K562 (cell line): ENCODE measurements around the gene GULP1. TPM values are rescaled to one million over a fixed set of nuclear protein-coding genes. Genes with fewer than 3 reads are reported as not detected.

Source experiments
- ATAC-seq: fragments of 200-7000 bp; cut with Tn5 transposase; 3 replicates; pipeline ENCODE4 v1.9.1; 2020; ENCODE audit warnings: moderate library complexity
- BruUV-seq: library from RNA; stranded (reverse); fragments of 400-500 nt; replicated peaks from 2 replicates; lab custom pipeline; 2021; lab: Mats Ljungman, UMichigan
- CTCF ChIA-PET: fragments of 300-600 bp; formaldehyde crosslinking; extraction: SDS; loops from one replicate; lab custom pipeline; 2021; ENCODE audit warnings: low intra/inter-chr PET ratio; lab: Yijun Ruan, JAX
- POLR2A ChIA-PET: fragments of 300-600, 350-650 bp; sonication (Branson Sonifier 250); formaldehyde crosslinking; extraction: SDS; loops from one replicate; lab custom pipeline; 2021; ENCODE audit warnings: antibody characterized with exemption, inconsistent platforms; lab: Yijun Ruan, JAX
- DNase-seq, 4 experiments: peaks; one replicate each; pipeline versions ENCODE4 v3.0.0 to v3.0.0-alpha.2; 2011 to 2018; ENCODE audit warnings: low spot score in 3 of 4, mixed read lengths in 3 of 4; ENCODE audit errors: extremely low read depth in 1 of 4
- FAIRE-seq: peaks from 2 replicates; lab custom pipeline; 2011; peaks lifted over from hg19 to GRCh38; lab: Jason Lieb, UNC
- H2AFZ ChIP-seq: 2 replicates; pipeline ENCODE4 v1.6.0; 2011; ENCODE audit warnings: low read depth, low read length, control low read depth, inconsistent platforms
- H3K27ac ChIP-seq: fragments of 200-600 bp; 3 replicates; pipeline ENCODE4 v1.8.0; 2011; ENCODE audit warnings: low read depth, mild to moderate bottlenecking, control low read depth, inconsistent platforms, low read length, moderate library complexity, mixed read lengths; ENCODE audit errors: extremely low read depth
- H3K27me3 ChIP-seq, 2 experiments: fragments of 300-600 bp in 1 of 2; 2 replicates in 1 of 2; 3 replicates in 1 of 2; pipeline versions ENCODE4 v1.6.0 to v1.8.0; 2011; ENCODE audit warnings: inconsistent platforms in 2 of 2, low read length in 2 of 2, mild to moderate bottlenecking in 1 of 2, mixed read lengths in 1 of 2, moderate library complexity in 1 of 2; ENCODE audit not compliant: control insufficient read depth in 2 of 2, insufficient read depth in 2 of 2
- H3K36me3 ChIP-seq: fragments of 300-600 bp; 3 replicates; pipeline ENCODE4 v1.8.0; 2011; ENCODE audit warnings: mild to moderate bottlenecking, low read length, inconsistent platforms; ENCODE audit not compliant: control insufficient read depth, insufficient read depth
- H3K4me1 ChIP-seq, 2 experiments: fragments of 200-600 bp in 1 of 2; replicated peaks in 1 of 2; 2 replicates in 1 of 2; 3 replicates in 1 of 2; pipeline versions ENCODE4 v1.5.1 to v1.8.0; 2011; ENCODE audit warnings: inconsistent platforms in 2 of 2, low read length in 2 of 2, mild to moderate bottlenecking in 1 of 2, mixed read lengths in 1 of 2, moderate library complexity in 1 of 2; ENCODE audit not compliant: control insufficient read depth in 2 of 2, insufficient read depth in 2 of 2
- H3K4me2 ChIP-seq: 2 replicates; pipeline ENCODE4 v1.6.1; 2011; ENCODE audit warnings: low read length, control low read depth, inconsistent platforms, mixed read lengths; ENCODE audit not compliant: insufficient read depth
- H3K4me3 ChIP-seq: fragments of 200-600 bp; sonication (generic), shearing (Covaris generic); 2 replicates; pipeline ENCODE4 v1.5.1; 2016; ENCODE audit warnings: control low read depth, inconsistent platforms
- H3K79me2 ChIP-seq: fragments of 200-600 bp; 3 replicates; pipeline ENCODE4 v1.8.0; 2011; ENCODE audit warnings: low read length, inconsistent platforms; ENCODE audit not compliant: control insufficient read depth, insufficient read depth
- H3K9ac ChIP-seq, 2 experiments: 2 replicates each; pipeline versions ENCODE4 v1.6.0 to v1.6.1; 2011; ENCODE audit warnings: low read depth in 2 of 2, low read length in 2 of 2, control low read depth in 1 of 2, inconsistent platforms in 1 of 2, mild to moderate bottlenecking in 1 of 2, mixed read lengths in 1 of 2; ENCODE audit not compliant: insufficient read depth in 1 of 2
- H3K9me1 ChIP-seq: one replicate; pipeline ENCODE4 v1.6.0; 2011; ENCODE audit warnings: inconsistent platforms, mild to moderate bottlenecking, low read length, moderate library complexity; ENCODE audit not compliant: control insufficient read depth, insufficient read depth
- H3K9me3 ChIP-seq: replicated peaks from 2 replicates; pipeline ENCODE4 v1.5.1; 2011; ENCODE audit warnings: low read depth, low read length, inconsistent platforms; ENCODE audit not compliant: control insufficient read depth, insufficient read depth
- H4K20me1 ChIP-seq: replicated peaks from 2 replicates; pipeline ENCODE4 v1.6.1; 2011; ENCODE audit warnings: low read length, inconsistent platforms, mixed read lengths; ENCODE audit not compliant: control insufficient read depth, insufficient read depth
- E2F1 ChIP-seq: sonication (generic); formaldehyde crosslinking; IDR thresholded peaks from 2 replicates; pipeline ENCODE4 v1.8.1; 2023; ENCODE audit warnings: mild to moderate bottlenecking, missing genetic modification reagents, moderate library complexity
- MCM3 ChIP-seq: fragments of 450-650 bp; IDR thresholded peaks from 2 replicates; pipeline ENCODE4 v1.6.1; 2016
- MGA ChIP-seq: fragments of 450-650 bp; IDR thresholded peaks from 2 replicates; pipeline ENCODE4 v1.6.1; 2016; ENCODE audit warnings: mild to moderate bottlenecking, moderate library complexity
- NR4A1 ChIP-seq, 2 experiments: fragments of 250-450 bp in 1 of 2; fragments of 450-650 bp in 1 of 2; sonication (Bioruptor Pico) in 1 of 2; IDR thresholded peaks; 2 replicates each; pipeline versions ENCODE4 v1.4.0 to v1.6.1; 2016 to 2020; ENCODE audit warnings: mild to moderate bottlenecking in 2 of 2, missing compliant biosample characterization in 1 of 2, missing genetic modification characterization in 1 of 2, moderate library complexity in 1 of 2
- RHOXF2B ChIP-seq: fragments of 250-450 bp; sonication (Bioruptor Pico); conservative IDR thresholded peaks from 2 replicates; pipeline ENCODE4 v1.5.1; 2021
- ZBTB1 ChIP-seq: sonication (generic); formaldehyde crosslinking; IDR thresholded peaks from 2 replicates; pipeline ENCODE4 v1.8.1; 2023; ENCODE audit warnings: missing genetic modification reagents, low read depth, mild to moderate bottlenecking, borderline replicate concordance
- ZNF77 ChIP-seq: fragments of 250-450 bp; sonication (Bioruptor Pico); IDR thresholded peaks from 2 replicates; pipeline ENCODE4 v1.5.0; 2020
- WGBS: fragments of 100-300 bp; shearing (Covaris generic); methylation state at CpG from one replicate; pipeline ENCODE4 v1.1.6; 2016; ENCODE audit warnings: low coverage, mixed read lengths; ENCODE audit not compliant: insufficient coverage; ENCODE audit errors: missing lambda C conversion rate; 5-methylcytosine and 5-hydroxymethylcytosine counted together
- in situ Hi-C: fragments of 300-500 bp; cut with MboI; formaldehyde crosslinking; loops from 4 replicates; pipeline ENCODE4 v1.15.0; 2018; ENCODE audit warnings: inconsistent platforms, mixed read lengths
- intact Hi-C: fragments of 100-400 bp; cut with micrococcal nuclease; formaldehyde crosslinking; loops from 2 replicates; pipeline ENCODE4 v1.14.2; 2022
- polyA plus RNA-seq, 8 experiments: library from polyadenylated mRNA; depleted of rRNA in 4 of 8; stranded (reverse) in 5 of 8; unstranded in 3 of 8; fragments of >200 nt; fragmentation: Nextera tagmentation in 2 of 8; fragmentation: Illumina TruSeq in 1 of 8; extraction: Ambion mirVana in 2 of 8; extraction: Trizol in 1 of 8; gene quantifications; 2 replicates each; pipeline versions ENCODE4 v1.2.1 to v1.2.3, GENCODE V29; 2011 to 2014; ENCODE audit warnings: inconsistent platforms in 1 of 8, missing spikeins in 1 of 8
- total RNA-seq, 7 experiments: library from RNA; depleted of rRNA in 6 of 7; stranded (reverse); fragments of >200 nt in 6 of 7; fragmentation: Illumina TruSeq in 2 of 7; extraction: Trizol in 2 of 7; gene quantifications; 2 replicates each; pipeline versions ENCODE4 v1.2.1 to v1.2.3, GENCODE V29; 2011 to 2021; ENCODE audit warnings: low replicate concordance in 1 of 7

GULP1 gene
- total and polyA plus RNA-seq, 9 of the 15 experiments (the other 6 are each of a cell fraction or from before 2014, with no cell fraction given): 8.5 to 25.3 (median 19.5) TPM

- Histone ChIP-seq H3K9me1 (no peaks in the 10 kb centered on the region), H2AFZ (no peak overlapping the region), H3K4me1 (no peaks in the 10 kb centered on the region), H3K9ac (no peak overlapping the region), H3K27me3 (no peaks in the 10 kb centered on the region), H3K4me2 (no peak overlapping the region), H3K9me3 (no peaks in the 10 kb centered on the region), H3K79me2 (no peaks in the 10 kb centered on the region), H3K27ac (no peak overlapping the region), H3K36me3 (no peaks in the 10 kb centered on the region), H3K4me3 (no peak overlapping the region), H4K20me1 (no peaks in the 10 kb centered on the region)
- FAIRE-seq (no peak), ATAC-seq (no peak), DNase-seq (no peak)
- ChIA-PET CTCF (no interaction called here), POLR2A (no interaction called here)
- intact Hi-C loops (no loop called here), in situ Hi-C loops (no loop called here)
- BruUV-seq: no TSS peak
- 49% methylated on average over 3 of the region's 3 CpGs for WGBS
- TF ChIP-seq E2F1 (CRISPR knock-in tag) (no peak), NR4A1 (CRISPR knock-in tag; IDR thresholded peaks at IDR 0.05) (no peak), NR4A1 (tag; IDR thresholded peaks at IDR 0.05) (no peak), ZBTB1 (CRISPR knock-in tag) (no peak), ZNF77 (CRISPR knock-in tag) (no peak), MCM3 (no peak), RHOXF2B (no peak), MGA (no peak)
These were observed 149.2 kb downstream of the GULP1 start for GRCh38 chr2:188440849-188441248.
